Measurements from ENCODE around the gene MYH1.
"Not testable (repeated sequence)": the region's sequence is repeated elsewhere in the genome, so short reads cannot be mapped to it uniquely, and the experiment has no call there.

The MYH1 gene

GRCh38 chr17:10518271-10519037 lies at the start of gene MYH1:
Gene MYH1, minus strand, starts transcription at chr17:10518542. Its CDS starts 1,900 bp downstream, at chr17:10516642.
- DNase-seq = no peak

- no peak for DNase-seq
Observed at GRCh38 chr17:10563991-10564660, 45.8 kb upstream of the MYH1 start.

DNA sequence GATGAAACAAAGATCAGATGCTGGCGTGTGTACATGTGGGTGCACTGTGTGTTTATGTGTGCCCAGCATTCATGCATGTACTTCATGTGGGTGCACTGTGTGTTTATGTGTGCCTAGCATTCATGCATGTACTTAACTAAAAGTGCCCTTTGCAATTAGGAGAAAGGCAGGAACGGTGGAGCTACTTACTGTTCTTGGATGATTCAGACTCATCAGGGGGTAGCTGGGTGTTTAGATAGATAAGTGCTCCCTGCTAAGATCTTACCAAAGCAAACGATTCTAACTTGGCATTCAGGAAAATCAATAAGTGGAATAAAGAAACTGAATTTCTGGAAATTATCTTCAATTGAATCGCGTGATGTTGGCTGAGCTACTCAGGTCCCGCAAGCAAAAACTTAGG lies 39.7 kb upstream of the MYH1 start:
- DNase-seq = no peak

GRCh38 chr17:10557422-10557821 lies 39.1 kb upstream of the MYH1 start:
- no peak for DNase-seq

DNA sequence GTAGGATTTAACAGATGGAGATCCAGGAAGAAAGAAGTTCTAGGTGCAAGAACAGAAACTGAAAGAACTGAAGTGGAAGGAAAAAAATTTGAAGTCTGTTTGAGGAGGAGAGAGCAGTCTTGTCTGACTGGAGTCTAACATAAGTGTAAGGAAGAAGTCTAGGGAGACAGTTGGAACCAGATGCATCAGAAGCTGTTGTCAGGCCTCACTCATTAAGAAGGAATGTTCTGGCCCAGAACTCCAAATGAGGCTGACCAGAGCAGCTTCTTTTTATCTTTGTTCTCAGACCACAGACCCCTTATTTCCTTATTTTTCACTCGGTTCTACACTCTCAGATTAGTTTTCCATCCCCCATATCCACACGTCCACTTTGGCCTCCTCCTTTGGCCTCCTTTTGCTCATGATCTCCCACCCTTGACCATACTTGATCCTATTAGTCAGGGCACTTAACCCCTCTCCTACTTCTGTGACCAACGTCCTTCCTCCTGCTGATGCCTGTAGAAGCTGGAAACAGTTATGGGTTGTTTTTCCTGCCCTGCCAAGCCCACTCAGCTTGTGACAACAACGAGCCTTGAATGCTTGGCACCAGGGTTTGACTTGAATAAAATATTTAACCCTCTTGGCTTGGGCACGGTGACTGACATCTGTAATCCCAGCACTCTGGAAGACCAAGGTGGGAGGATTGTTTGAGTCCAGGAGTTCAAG lies 38.1 kb upstream of the MYH1 start:
- DNase-seq = no peak

- DNase-seq = no peak
Observed at GRCh38 chr17:10550014-10550413, 31.7 kb upstream of the MYH1 start.

DNA sequence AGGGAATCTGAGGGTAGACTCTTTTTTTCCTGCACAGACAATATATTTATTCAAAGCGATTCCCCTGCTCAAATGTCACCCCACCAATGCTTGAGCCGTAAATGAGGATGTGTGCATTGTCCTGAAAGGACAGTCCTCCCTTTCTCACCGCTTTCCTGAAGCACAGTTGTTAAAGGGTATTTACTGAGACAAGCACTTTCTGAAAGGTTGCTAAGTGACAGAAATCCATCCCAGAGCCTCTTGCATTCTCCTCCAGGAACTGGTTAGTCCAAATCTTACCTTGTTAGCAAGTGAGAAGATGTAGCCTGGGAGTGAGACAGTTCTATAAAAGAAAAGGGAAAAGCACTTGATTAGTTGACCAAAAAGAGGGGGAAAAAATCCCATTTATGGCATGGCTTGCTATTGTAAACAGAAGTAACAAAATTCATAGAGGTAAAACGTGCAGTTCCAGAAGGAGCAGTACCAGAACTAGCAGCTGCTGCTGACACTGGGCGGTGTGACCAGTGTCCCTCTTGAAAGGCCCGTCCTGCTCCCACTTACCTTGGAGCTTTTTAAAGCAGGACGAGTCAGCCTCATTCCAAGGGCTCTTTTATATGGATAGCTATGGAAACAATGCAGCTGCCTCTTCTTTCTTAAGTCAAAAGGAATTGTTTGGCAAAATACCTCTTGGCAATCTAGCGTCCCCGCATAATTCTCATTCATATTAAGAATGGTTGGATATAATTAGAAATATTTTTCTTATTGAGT lies 30.9 kb upstream of the MYH1 start, which contains the start of gene MYH2:
Gene MYH2, minus strand, starts transcription at position 563 of the 747 bp plus-strand sequence. CDS start 1,738 bp downstream, outside the sequence.
- DNase-seq = no peak

GRCh38 chr17:10547351-10547750 lies 29.0 kb upstream of the MYH1 start:
- DNase-seq = no peak

DNA sequence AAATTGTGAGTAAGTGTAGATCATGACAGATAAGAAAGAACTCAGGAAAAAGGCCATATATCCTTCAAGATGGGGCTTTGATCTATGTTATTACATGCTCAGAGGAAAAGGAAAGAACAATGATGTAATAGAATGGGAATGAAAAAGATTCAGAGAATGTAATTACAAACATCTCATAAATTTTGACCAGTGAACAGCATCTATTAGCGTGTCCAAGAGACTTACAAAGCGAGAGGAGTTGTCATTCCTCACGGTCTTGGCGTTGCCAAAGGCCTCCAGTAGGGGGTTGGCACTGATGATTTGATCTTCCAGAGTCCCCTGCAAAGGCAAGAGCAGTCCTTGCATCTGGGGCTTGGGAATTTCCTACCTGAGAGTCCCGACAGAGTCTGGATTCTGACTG lies 25.1 kb upstream of the MYH1 start:
- DNase-seq = not testable (repeated sequence)

- DNase-seq = not testable (repeated sequence)
Observed at GRCh38 chr17:10541179-10541578, 22.8 kb upstream of the MYH1 start.

DNA sequence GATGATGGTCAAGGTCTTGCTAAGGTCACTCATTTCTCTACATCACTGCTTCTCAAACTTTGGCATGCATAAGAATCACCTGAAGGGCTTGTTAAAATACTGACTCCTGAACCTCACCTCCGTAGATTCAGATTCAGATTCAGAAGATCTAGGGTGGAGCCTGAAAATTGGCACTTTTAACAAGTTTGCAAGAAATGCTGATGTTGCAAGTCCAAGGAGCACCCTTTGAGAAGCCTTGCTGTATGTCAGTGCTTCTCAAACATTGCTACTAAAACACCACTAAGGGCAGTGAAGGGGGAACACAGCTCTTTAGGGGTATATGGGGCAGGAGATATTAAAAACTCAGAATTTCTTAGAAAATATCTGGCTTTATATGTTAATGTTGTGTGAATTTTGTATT lies 13.7 kb upstream of the MYH1 start:
- no peak for DNase-seq

DNA sequence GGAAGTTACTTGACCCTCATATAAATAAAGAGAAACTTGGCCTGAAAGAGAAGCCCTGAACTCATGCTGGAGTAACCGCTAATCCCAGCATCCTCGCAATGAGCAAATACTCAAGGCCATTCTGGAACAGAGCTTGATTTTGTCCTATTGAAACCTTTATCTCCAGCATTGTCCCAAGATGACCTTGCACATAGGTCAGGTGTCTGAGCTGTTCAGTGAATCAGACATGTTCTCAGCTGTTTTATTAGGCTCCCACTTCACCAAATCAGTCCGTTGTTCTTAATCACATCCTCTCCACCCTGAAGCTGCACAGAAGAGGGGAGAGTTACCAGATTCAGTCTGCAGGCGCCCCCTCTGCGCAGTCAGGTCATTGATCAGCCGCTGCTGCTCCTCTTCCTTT lies 9.1 kb upstream of the MYH1 start:
- no peak for DNase-seq

GRCh38 chr17:10526517-10526916 lies 8.2 kb upstream of the MYH1 start:
- DNase-seq = no peak

DNA sequence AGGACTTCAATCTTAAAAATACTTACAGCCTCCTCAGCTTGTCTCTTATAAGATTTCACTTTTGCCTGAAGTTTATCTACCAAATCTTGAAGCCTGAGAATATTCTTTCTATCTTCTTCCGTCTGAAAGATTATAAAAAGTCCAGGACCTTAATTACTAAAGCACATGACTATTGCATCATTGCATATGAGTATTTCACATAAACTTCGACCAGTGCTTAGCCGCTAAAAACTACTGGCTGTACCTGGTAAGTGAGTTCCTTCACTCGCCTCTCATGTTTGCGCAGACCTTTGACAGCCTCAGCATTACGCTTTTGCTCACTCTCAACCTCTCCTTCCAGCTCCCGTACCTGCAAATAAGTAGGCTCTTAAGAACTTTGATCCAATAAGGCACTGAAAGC lies 4.7 kb upstream of the MYH1 start:
- no peak for DNase-seq

GRCh38 chr17:10521949-10522348 lies 3.6 kb upstream of the MYH1 start:
- DNase-seq = no peak

DNA sequence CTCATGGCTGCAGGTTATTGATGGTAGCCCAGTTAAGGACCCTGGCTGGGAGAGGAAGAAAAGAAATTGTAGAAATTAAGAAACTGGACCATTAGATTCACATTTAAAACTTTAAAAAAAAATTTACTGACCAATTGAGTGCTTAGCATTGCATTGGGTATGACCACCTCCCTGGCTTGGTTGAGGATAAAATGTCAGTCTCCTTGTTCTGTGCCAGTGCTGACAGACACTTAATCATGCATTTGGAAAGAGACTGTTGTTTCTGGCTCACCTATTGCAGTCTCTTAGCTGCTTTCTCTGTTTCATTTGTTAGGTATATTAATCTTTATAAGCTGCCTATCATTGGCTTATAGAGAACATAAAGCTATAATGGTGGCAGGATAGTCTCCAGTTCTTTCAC lies 1.7 kb downstream of the MYH1 start:
- no peak for DNase-seq

- DNase-seq = no peak
Observed at GRCh38 chr17:10516065-10516464, 2.3 kb downstream of the MYH1 start.

DNA sequence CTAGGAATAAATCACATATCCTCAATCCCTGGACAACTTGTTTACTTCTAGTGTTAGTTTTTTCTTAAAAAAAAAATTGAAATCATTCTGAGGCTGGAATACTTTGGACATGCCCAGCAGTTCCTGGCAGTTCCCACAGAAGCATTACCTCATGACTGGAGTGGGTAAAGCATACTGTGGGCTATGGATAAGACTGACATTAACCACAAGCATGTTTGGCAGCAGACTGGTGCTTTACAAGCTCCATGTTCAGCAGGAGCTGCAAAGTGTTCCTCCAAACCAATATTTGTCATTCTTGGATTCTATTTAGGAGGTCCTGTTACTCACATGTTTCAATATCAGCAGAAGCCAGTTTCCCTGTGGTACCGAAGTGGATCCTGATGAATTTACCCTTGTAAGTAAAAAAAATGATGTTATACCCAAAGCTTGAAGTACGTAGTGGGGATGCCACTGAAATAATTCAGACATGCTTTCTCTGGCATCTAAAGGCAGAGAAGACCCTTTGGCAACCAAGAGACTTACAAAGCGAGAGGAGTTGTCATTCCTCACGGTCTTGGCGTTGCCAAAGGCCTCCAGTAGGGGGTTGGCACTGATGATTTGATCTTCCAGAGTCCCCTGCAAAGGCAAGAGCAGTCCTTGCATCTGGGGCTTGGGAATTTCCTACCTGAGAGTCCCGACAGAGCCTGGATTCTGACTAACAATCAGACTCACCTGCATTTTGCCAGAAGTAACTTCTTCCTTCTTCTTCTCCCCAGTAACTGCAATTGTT lies 4.9 kb downstream of the MYH1 start:
- no peak for DNase-seq

- DNase-seq = no peak
Observed at GRCh38 chr17:10512856-10513255, 5.5 kb downstream of the MYH1 start.

- no peak for DNase-seq
Observed at GRCh38 chr17:10499950-10500349, 18.4 kb downstream of the MYH1 start.

GRCh38 chr17:10492004-10492403 lies 26.3 kb downstream of the MYH1 start:
- DNase-seq = no peak

- no peak for DNase-seq
Observed at GRCh38 chr17:10482252-10482651, 36.1 kb downstream of the MYH1 start.

Data from NCI-H2029 (cell line).